Measurements from ENCODE around the gene ST8SIA5.

ST8SIA5 gene

DNA sequence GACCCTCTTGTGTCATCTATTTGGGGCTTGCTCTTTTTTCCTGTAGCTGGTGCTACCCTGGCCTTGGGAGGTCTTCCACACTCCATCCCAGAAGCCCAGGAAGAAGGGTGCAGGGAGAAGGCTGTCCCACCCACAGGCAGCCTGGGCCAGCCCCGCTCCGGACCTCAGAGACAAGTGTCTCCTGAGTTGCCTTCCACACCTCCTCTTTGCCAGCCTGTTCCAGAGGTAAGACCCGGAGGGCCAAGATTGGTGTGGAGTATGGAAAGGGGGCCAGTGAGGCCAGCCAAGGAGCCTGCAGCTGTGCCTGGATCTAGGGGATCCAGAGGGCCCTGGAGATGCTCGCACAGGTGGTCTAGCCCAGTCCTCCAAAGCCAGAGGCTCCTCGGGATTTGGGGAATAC lies 40.5 kb downstream of the ST8SIA5 start:
- POLR2A ChIA-PET: no interaction called here

DNA sequence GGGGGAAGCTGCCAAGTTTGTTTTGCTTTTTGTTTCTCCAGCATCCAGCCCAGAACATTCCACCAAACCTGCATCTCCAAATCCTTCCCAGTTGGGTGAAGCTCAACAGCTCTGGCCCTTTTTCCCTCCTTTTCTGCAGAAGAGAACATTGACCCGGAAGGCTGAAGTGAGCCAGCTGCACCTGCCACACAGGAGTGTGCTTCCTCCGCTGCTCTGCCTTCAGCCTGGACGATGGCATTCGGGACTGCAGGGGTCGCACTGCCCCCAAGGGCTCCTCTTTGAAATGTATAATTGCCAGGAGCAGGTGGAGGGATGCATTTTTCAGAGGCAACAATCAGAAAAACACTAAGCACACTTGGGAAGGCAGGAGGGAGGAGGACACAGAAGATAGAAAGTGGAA lies 41.8 kb downstream of the ST8SIA5 start:
- DNase-seq: no peak
- no peaks in the 10 kb centered on the region for H3K9me3 ChIP-seq (ENCODE audit: control extremely low read depth in 1 of 5, control insufficient read depth in 4 of 5, insufficient read depth in 2 of 5, low read depth in 1 of 5, low read length in 4 of 5)
- ChIA-PET POLR2A (no interaction called here), CTCF (interaction anchor here (0.6 kb wide), 1 partner anchor 202 kb away, joined by 3 read pairs; the partner anchor contains the start of genes KATNAL2 and PIAS2)
- 66% methylated on average over 4 of the region's 5 CpGs for WGBS (ENCODE audit: insufficient coverage)
- H3K27ac ChIP-seq (ENCODE audit: insufficient read depth in 1 of 2, low read depth in 1 of 2, low read length in 2 of 2, poor library complexity in 1 of 2, severe bottlenecking in 2 of 2): no peak overlapping the region
- H3K4me3 ChIP-seq (ENCODE audit: control insufficient read depth in 1 of 7, extremely low read depth in 1 of 7, insufficient read depth in 4 of 7, low read depth in 2 of 7, low read length in 6 of 7): no peak overlapping the region
- H3K27me3 ChIP-seq (replicated peaks in 2 of 5; ENCODE audit: control insufficient read depth in 4 of 5, insufficient read depth in 5 of 5, low read length in 4 of 5): peaks cover 0 to 11% (median 2%) of the 10 kb centered on the region in 5 experiments
- H3K36me3 ChIP-seq (ENCODE audit: control insufficient read depth in 4 of 4, insufficient read depth in 4 of 4, low read length in 3 of 4): no peaks in the 10 kb centered on the region
- H3K4me1 ChIP-seq (ENCODE audit: control extremely low read depth in 1 of 4, control insufficient read depth in 4 of 4, insufficient read depth in 4 of 4, low read length in 3 of 4): peaks cover 0 to 11% (median 1%) of the 10 kb centered on the region in 4 experiments

More for the DNA sequence above, 40.5 kb downstream of the ST8SIA5 start:
- DNase-seq: no peak
- Histone ChIP-seq H3K27me3 (replicated peaks in 2 of 5; ENCODE audit: control insufficient read depth in 4 of 5, insufficient read depth in 5 of 5, low read length in 4 of 5) (peaks cover 0 to 15% (median 2%) of the 10 kb centered on the region in 5 experiments), H3K9me3 (ENCODE audit: control extremely low read depth in 1 of 5, control insufficient read depth in 4 of 5, insufficient read depth in 2 of 5, low read depth in 1 of 5, low read length in 4 of 5) (no peaks in the 10 kb centered on the region), H3K27ac (ENCODE audit: insufficient read depth in 1 of 2, low read depth in 1 of 2, low read length in 2 of 2, poor library complexity in 1 of 2, severe bottlenecking in 2 of 2) (no peak overlapping the region), H3K4me1 (ENCODE audit: control extremely low read depth in 1 of 4, control insufficient read depth in 4 of 4, insufficient read depth in 4 of 4, low read length in 3 of 4) (peaks cover 0 to 10% (median 0%) of the 10 kb centered on the region in 4 experiments), H3K36me3 (ENCODE audit: control insufficient read depth in 4 of 4, insufficient read depth in 4 of 4, low read length in 3 of 4) (no peaks in the 10 kb centered on the region), H3K4me3 (ENCODE audit: control insufficient read depth in 1 of 7, extremely low read depth in 1 of 7, insufficient read depth in 4 of 7, low read depth in 2 of 7, low read length in 6 of 7) (no peak overlapping the region)
- WGBS (ENCODE audit: insufficient coverage): 100% methylated on average over 2 of the region's 5 CpGs
- CTCF ChIA-PET: no interaction called here

DNA sequence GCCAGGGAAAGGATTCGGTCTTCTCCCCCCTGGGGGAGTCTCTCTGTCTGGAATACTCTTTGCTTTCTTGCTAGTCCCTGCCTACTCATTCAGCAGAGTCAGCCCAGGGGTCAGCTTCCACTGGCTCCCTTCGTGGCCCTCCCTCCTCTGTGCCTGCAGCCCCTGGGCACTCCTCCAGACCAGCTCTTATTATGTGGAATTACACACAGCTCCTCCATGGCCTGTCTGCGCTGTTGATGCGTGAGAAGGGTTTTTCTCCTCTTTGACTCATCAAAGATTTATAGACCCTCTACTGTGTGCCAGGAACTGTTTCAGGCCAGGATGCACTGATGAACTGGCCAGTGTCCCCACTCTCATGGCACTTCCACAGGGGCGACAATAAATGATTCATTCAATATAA lies 44.4 kb downstream of the ST8SIA5 start:
- no peak overlapping the region for H3K4me3 ChIP-seq (ENCODE audit: control insufficient read depth in 1 of 7, extremely low read depth in 1 of 7, insufficient read depth in 4 of 7, low read depth in 2 of 7, low read length in 6 of 7)
- DNase-seq: no peak
- ChIA-PET POLR2A (interaction anchor here (0.6 kb wide), 1 partner anchor 12 kb away, joined by 8 read pairs; no protein-coding TSS in a partner anchor), CTCF (interaction anchor here (1.2 kb wide), 1 partner anchor 8 kb away, joined by 3 read pairs; no protein-coding TSS in a partner anchor)
- no peaks in the 10 kb centered on the region for H3K9me3 ChIP-seq (ENCODE audit: control extremely low read depth in 1 of 5, control insufficient read depth in 4 of 5, insufficient read depth in 2 of 5, low read depth in 1 of 5, low read length in 4 of 5)
- no peaks in the 10 kb centered on the region for H3K36me3 ChIP-seq (ENCODE audit: control insufficient read depth in 4 of 4, insufficient read depth in 4 of 4, low read length in 3 of 4)
- H3K27me3 ChIP-seq (replicated peaks in 2 of 5; ENCODE audit: control insufficient read depth in 4 of 5, insufficient read depth in 5 of 5, low read length in 4 of 5): peaks cover 0 to 11% (median 2%) of the 10 kb centered on the region in 5 experiments
- no peak overlapping the region for H3K27ac ChIP-seq (ENCODE audit: insufficient read depth in 1 of 2, low read depth in 1 of 2, low read length in 2 of 2, poor library complexity in 1 of 2, severe bottlenecking in 2 of 2)
- peaks cover 0 to 3% (median 1%) of the 10 kb centered on the region in 4 experiments for H3K4me1 ChIP-seq (ENCODE audit: control extremely low read depth in 1 of 4, control insufficient read depth in 4 of 4, insufficient read depth in 4 of 4, low read length in 3 of 4)
- 63% methylated on average over 3 of the region's 5 CpGs for WGBS (ENCODE audit: insufficient coverage)

DNA sequence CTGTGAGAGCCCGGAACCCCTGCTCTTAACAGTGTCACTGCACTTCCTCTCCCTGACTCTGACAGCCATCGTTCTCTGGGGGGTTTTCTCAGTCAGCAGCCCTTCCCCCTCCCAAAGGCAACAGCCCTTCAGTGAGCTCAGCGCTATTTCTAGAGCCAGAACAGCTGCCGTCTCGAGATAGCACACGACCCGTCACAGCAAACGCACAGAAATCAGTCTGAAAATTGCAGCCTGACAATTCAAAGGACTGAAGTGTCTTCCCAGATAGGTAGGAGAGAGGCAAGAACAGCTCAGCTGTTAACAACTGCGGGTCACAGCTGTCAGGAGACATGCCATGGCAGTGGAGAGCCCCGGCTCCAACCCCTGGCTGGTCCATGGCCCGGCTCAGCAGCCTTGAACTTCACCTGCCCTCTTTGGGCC lies 45.4 kb downstream of the ST8SIA5 start:
- ChIA-PET CTCF (interaction anchor here (1.2 to 1.3 kb wide), 2 partner anchors 9 to 11 kb away, joined by 3 to 4 read pairs; no protein-coding TSS in a partner anchor), POLR2A (no interaction called here)
- no peaks in the 10 kb centered on the region for H3K36me3 ChIP-seq (ENCODE audit: control insufficient read depth in 4 of 4, insufficient read depth in 4 of 4, low read length in 3 of 4)
- H3K27me3 ChIP-seq (replicated peaks in 2 of 5; ENCODE audit: control insufficient read depth in 4 of 5, insufficient read depth in 5 of 5, low read length in 4 of 5): peaks cover 0 to 8% (median 2%) of the 10 kb centered on the region in 5 experiments
- DNase-seq: peak; percentile 66 to 88 (median 75)
- H3K4me1 ChIP-seq (ENCODE audit: control extremely low read depth in 1 of 4, control insufficient read depth in 4 of 4, insufficient read depth in 4 of 4, low read length in 3 of 4): peaks cover 0 to 3% (median 1%) of the 10 kb centered on the region in 4 experiments
- H3K4me3 ChIP-seq (ENCODE audit: control insufficient read depth in 1 of 7, extremely low read depth in 1 of 7, insufficient read depth in 4 of 7, low read depth in 2 of 7, low read length in 6 of 7): no peak overlapping the region
- 25% methylated on average over 10 of the region's 11 CpGs for WGBS (ENCODE audit: insufficient coverage)
- no peak overlapping the region for H3K27ac ChIP-seq (ENCODE audit: insufficient read depth in 1 of 2, low read depth in 1 of 2, low read length in 2 of 2, poor library complexity in 1 of 2, severe bottlenecking in 2 of 2)
- no peaks in the 10 kb centered on the region for H3K9me3 ChIP-seq (ENCODE audit: control extremely low read depth in 1 of 5, control insufficient read depth in 4 of 5, insufficient read depth in 2 of 5, low read depth in 1 of 5, low read length in 4 of 5)

DNA sequence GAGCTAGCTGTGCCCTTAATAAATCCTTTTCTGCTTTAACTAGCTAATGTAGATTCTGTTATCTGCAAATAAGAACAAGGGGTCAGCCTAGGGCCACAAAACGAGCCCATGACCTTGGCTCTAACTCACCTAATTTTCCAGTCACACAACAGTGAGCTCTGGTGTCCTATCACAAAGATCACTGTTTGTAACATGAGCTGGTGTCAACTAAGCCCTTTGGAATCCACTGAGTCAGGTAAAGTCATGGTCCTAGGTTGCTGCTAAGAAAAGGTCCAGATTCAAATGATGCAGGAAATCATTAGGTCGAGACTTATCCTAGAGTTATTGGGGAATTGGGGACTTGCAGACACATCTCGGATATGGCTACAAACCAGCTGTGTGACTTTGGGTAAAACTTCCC lies 49.9 kb downstream of the ST8SIA5 start:
- Histone ChIP-seq H3K36me3 (ENCODE audit: control insufficient read depth in 4 of 4, insufficient read depth in 4 of 4, low read length in 3 of 4) (no peaks in the 10 kb centered on the region), H3K4me1 (ENCODE audit: control extremely low read depth in 1 of 4, control insufficient read depth in 4 of 4, insufficient read depth in 4 of 4, low read length in 3 of 4) (peaks cover 0 to 3% (median 1%) of the 10 kb centered on the region in 4 experiments), H3K27ac (ENCODE audit: insufficient read depth in 1 of 2, low read depth in 1 of 2, low read length in 2 of 2, poor library complexity in 1 of 2, severe bottlenecking in 2 of 2) (no peak overlapping the region), H3K9me3 (ENCODE audit: control extremely low read depth in 1 of 5, control insufficient read depth in 4 of 5, insufficient read depth in 2 of 5, low read depth in 1 of 5, low read length in 4 of 5) (no peaks in the 10 kb centered on the region), H3K4me3 (ENCODE audit: control insufficient read depth in 1 of 7, extremely low read depth in 1 of 7, insufficient read depth in 4 of 7, low read depth in 2 of 7, low read length in 6 of 7) (no peak overlapping the region), H3K27me3 (replicated peaks in 2 of 5; ENCODE audit: control insufficient read depth in 4 of 5, insufficient read depth in 5 of 5, low read length in 4 of 5) (no peaks in the 10 kb centered on the region)
- 100% methylated on average over 3 of the region's 3 CpGs for WGBS (ENCODE audit: insufficient coverage)
- POLR2A ChIA-PET: no interaction called here
- CTCF ChIA-PET: no interaction called here
- no peak for DNase-seq

DNA sequence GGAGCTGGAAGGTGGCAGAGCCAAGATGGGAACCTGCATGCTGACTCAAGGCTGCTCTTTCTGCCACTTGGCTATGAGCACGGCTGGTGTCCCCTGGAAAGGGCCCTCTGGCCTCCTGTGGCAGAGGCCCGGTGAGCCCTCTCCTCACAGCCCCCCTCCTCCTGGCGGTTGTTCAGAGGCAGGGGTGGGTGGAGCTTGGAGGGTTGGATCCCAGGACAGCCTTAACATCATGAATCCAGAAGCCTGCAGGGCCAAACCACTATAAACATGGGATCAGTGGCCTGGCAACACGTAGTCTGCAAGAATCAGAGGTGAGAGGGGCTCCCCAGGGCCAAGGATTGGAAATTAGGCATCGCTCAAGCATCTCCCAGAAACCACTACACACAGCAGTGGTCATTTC lies 51.3 kb downstream of the ST8SIA5 start:
- H3K9me3 ChIP-seq (ENCODE audit: control extremely low read depth in 1 of 5, control insufficient read depth in 4 of 5, insufficient read depth in 2 of 5, low read depth in 1 of 5, low read length in 4 of 5): no peaks in the 10 kb centered on the region
- WGBS (ENCODE audit: insufficient coverage): 60% methylated on average over 2 of the region's 5 CpGs
- H3K4me3 ChIP-seq (ENCODE audit: control insufficient read depth in 1 of 7, extremely low read depth in 1 of 7, insufficient read depth in 4 of 7, low read depth in 2 of 7, low read length in 6 of 7): no peak overlapping the region
- H3K27me3 ChIP-seq (replicated peaks in 2 of 5; ENCODE audit: control insufficient read depth in 4 of 5, insufficient read depth in 5 of 5, low read length in 4 of 5): no peaks in the 10 kb centered on the region
- H3K27ac ChIP-seq (ENCODE audit: insufficient read depth in 1 of 2, low read depth in 1 of 2, low read length in 2 of 2, poor library complexity in 1 of 2, severe bottlenecking in 2 of 2): no peak overlapping the region
- POLR2A ChIA-PET: no interaction called here
- DNase-seq: no peak
- H3K36me3 ChIP-seq (ENCODE audit: control insufficient read depth in 4 of 4, insufficient read depth in 4 of 4, low read length in 3 of 4): no peaks in the 10 kb centered on the region
- H3K4me1 ChIP-seq (ENCODE audit: control extremely low read depth in 1 of 4, control insufficient read depth in 4 of 4, insufficient read depth in 4 of 4, low read length in 3 of 4): no peaks in the 10 kb centered on the region
- CTCF ChIA-PET: no interaction called here

DNA sequence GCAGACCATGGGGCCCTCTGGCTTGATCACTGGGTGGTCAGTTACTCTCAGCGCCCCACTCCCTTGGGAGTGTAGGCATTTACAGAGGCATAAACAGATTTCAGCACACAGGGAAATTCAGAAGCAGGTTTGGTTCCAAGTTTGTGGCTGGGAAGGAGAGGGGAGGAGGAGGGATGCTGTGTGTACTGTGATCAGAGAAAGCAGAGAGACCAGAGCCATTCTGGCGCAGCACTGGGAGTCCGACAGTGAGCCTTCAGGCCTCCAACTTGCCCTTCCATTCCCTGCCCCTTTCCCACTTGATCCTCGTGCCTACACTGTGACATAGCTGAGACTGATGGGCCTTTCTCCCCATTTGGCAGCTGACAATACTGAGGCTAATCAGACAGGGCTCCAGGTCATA lies 52.0 kb downstream of the ST8SIA5 start:
- no peak for DNase-seq
- no peak overlapping the region for H3K27ac ChIP-seq (ENCODE audit: insufficient read depth in 1 of 2, low read depth in 1 of 2, low read length in 2 of 2, poor library complexity in 1 of 2, severe bottlenecking in 2 of 2)
- ChIA-PET CTCF (no interaction called here), POLR2A (no interaction called here)
- H3K4me3 ChIP-seq (ENCODE audit: control insufficient read depth in 1 of 7, extremely low read depth in 1 of 7, insufficient read depth in 4 of 7, low read depth in 2 of 7, low read length in 6 of 7): no peak overlapping the region
- no peaks in the 10 kb centered on the region for H3K4me1 ChIP-seq (ENCODE audit: control extremely low read depth in 1 of 4, control insufficient read depth in 4 of 4, insufficient read depth in 4 of 4, low read length in 3 of 4)
- H3K9me3 ChIP-seq (ENCODE audit: control extremely low read depth in 1 of 5, control insufficient read depth in 4 of 5, insufficient read depth in 2 of 5, low read depth in 1 of 5, low read length in 4 of 5): no peaks in the 10 kb centered on the region
- 100% methylated on average over 4 of the region's 4 CpGs for WGBS (ENCODE audit: insufficient coverage)
- no peaks in the 10 kb centered on the region for H3K36me3 ChIP-seq (ENCODE audit: control insufficient read depth in 4 of 4, insufficient read depth in 4 of 4, low read length in 3 of 4)
- no peaks in the 10 kb centered on the region for H3K27me3 ChIP-seq (replicated peaks in 2 of 5; ENCODE audit: control insufficient read depth in 4 of 5, insufficient read depth in 5 of 5, low read length in 4 of 5)

Measured in common myeloid progenitor, CD34-positive (primary cell).